Osteoblast (primary cell): Measurements from ENCODE around the gene CACNA1C. TPM values are rescaled to one million over a fixed set of nuclear protein-coding genes. Genes with fewer than 3 reads are reported as not detected.

Experiments
- DNase-seq: peaks from one replicate; pipeline ENCODE4 v3.0.0; 2011; ENCODE audit warnings: low spot score, mixed read lengths; ENCODE audit not compliant: insufficient read length; ENCODE audit errors: missing footprints
- H2AFZ ChIP-seq: 2 replicates; pipeline ENCODE4 v1.6.0; 2011; ENCODE audit warnings: mild to moderate bottlenecking, low read length
- H3K27ac ChIP-seq: 2 replicates; pipeline ENCODE4 v1.5.1; 2011; ENCODE audit warnings: mild to moderate bottlenecking, low read depth, low read length, moderate library complexity
- H3K27me3 ChIP-seq: 2 replicates; pipeline ENCODE4 v1.6.0; 2012; ENCODE audit warnings: mild to moderate bottlenecking, control low read depth, inconsistent platforms, low read length, moderate library complexity; ENCODE audit not compliant: insufficient read depth
- H3K36me3 ChIP-seq: 2 replicates; pipeline ENCODE4 v1.5.1; 2011; ENCODE audit warnings: mild to moderate bottlenecking, low read length, control low read depth, moderate library complexity; ENCODE audit not compliant: insufficient read depth
- H3K4me1 ChIP-seq: 2 replicates; pipeline ENCODE4 v1.5.1; 2011; ENCODE audit warnings: mild to moderate bottlenecking, low read length, control low read depth, moderate library complexity; ENCODE audit not compliant: insufficient read depth
- H3K4me2 ChIP-seq: 2 replicates; pipeline ENCODE4 v1.6.0; 2011; ENCODE audit warnings: mild to moderate bottlenecking, low read length; ENCODE audit not compliant: insufficient read depth
- H3K4me3 ChIP-seq: fragments of 200-600 bp; sonication (generic); 3 replicates; pipeline ENCODE4 v1.5.1; 2012; ENCODE audit warnings: mild to moderate bottlenecking, low read length, inconsistent platforms; ENCODE audit not compliant: insufficient read depth
- H3K79me2 ChIP-seq: 2 replicates; pipeline ENCODE4 v1.6.0; 2012; ENCODE audit warnings: mild to moderate bottlenecking, low read length, control low read depth, inconsistent platforms; ENCODE audit not compliant: insufficient read depth
- H3K9me3 ChIP-seq: 2 replicates; pipeline ENCODE4 v1.5.1; 2011; ENCODE audit warnings: low read depth, low read length, control low read depth
- H4K20me1 ChIP-seq: 2 replicates; pipeline ENCODE4 v1.6.0; 2012; ENCODE audit warnings: mild to moderate bottlenecking, low read length, control low read depth; ENCODE audit not compliant: insufficient read depth
- total RNA-seq: library from RNA; depleted of rRNA; stranded (reverse); fragments of >200 nt; gene quantifications from 2 replicates; pipeline ENCODE4 v1.2.3, GENCODE V29; 2012
- TF ChIP-seq, protein P1 (sequence below): IDR thresholded peaks from 2 replicates; pipeline ENCODE4 v1.5.1; 2011; ENCODE audit warnings: mild to moderate bottlenecking, low read depth, low read length, moderate library complexity; ENCODE audit errors: extremely low read depth

Gene CACNA1C
- total RNA-seq, 1 donor: 19.2 TPM

DNA sequence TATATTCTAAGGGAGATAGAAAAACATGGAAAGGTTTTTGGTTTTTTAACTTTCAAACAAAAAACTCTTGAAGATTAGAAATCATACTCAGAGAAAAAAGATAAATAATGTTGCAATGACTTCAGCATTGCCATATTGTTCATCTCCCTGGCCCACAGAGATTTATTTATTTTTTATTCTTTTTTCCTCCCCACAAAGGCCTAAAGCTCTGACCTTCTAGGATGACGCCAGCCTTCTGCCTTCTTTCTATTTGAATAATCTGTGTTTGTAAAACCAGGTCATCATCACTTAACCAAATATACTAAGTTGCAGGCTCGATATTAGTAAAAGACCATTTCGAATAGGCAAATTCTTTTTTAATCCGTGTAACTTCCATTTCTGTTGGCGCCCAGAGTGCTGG lies 44.1 kb upstream of the CACNA1C start:
- H3K27me3 ChIP-seq: no peaks in the 10 kb centered on the region
- TF ChIP-seq, protein P1, sequence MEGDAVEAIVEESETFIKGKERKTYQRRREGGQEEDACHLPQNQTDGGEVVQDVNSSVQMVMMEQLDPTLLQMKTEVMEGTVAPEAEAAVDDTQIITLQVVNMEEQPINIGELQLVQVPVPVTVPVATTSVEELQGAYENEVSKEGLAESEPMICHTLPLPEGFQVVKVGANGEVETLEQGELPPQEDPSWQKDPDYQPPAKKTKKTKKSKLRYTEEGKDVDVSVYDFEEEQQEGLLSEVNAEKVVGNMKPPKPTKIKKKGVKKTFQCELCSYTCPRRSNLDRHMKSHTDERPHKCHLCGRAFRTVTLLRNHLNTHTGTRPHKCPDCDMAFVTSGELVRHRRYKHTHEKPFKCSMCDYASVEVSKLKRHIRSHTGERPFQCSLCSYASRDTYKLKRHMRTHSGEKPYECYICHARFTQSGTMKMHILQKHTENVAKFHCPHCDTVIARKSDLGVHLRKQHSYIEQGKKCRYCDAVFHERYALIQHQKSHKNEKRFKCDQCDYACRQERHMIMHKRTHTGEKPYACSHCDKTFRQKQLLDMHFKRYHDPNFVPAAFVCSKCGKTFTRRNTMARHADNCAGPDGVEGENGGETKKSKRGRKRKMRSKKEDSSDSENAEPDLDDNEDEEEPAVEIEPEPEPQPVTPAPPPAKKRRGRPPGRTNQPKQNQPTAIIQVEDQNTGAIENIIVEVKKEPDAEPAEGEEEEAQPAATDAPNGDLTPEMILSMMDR: no peak
- H3K4me1 ChIP-seq: peaks cover 4% of the 10 kb centered on the region
- DNase-seq: no peak
- peaks cover 5% of the 10 kb centered on the region for H3K79me2 ChIP-seq
- H3K4me3 ChIP-seq: no peak overlapping the region
- H4K20me1 ChIP-seq: no peaks in the 10 kb centered on the region
- no peaks in the 10 kb centered on the region for H3K36me3 ChIP-seq
- H2AFZ ChIP-seq: no peak overlapping the region
- no peak overlapping the region for H3K4me2 ChIP-seq
- no peaks in the 10 kb centered on the region for H3K9me3 ChIP-seq
- no peak overlapping the region for H3K27ac ChIP-seq

DNA sequence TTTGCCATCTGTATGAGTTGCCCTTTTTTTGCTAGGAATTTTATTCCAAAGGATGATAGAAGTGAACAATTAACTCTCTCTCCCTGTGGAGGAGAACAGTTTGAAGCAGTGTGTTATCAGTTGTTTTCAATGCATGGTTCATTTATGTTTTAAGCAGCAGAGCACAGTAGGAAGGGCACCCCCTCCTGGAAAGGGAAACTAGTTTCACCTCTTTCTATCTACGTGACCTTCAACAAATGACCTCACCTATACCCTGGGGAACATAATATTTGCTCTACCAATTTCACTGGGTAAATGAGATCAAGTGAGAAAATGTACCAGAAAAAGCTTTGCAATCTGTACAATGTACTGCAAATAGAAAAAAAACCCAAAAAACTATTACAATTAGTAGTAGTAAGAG lies 43.2 kb upstream of the CACNA1C start:
- peaks cover 3% of the 10 kb centered on the region for H3K4me1 ChIP-seq
- H3K4me3 ChIP-seq: no peak overlapping the region
- no peak overlapping the region for H2AFZ ChIP-seq
- H3K27ac ChIP-seq: no peak overlapping the region
- H3K79me2 ChIP-seq: no peaks in the 10 kb centered on the region
- no peaks in the 10 kb centered on the region for H4K20me1 ChIP-seq
- TF ChIP-seq, protein P1: peak; percentile 23
- H3K9me3 ChIP-seq: no peaks in the 10 kb centered on the region
- no peak overlapping the region for H3K4me2 ChIP-seq
- no peaks in the 10 kb centered on the region for H3K27me3 ChIP-seq
- no peaks in the 10 kb centered on the region for H3K36me3 ChIP-seq
- no peak for DNase-seq

DNA sequence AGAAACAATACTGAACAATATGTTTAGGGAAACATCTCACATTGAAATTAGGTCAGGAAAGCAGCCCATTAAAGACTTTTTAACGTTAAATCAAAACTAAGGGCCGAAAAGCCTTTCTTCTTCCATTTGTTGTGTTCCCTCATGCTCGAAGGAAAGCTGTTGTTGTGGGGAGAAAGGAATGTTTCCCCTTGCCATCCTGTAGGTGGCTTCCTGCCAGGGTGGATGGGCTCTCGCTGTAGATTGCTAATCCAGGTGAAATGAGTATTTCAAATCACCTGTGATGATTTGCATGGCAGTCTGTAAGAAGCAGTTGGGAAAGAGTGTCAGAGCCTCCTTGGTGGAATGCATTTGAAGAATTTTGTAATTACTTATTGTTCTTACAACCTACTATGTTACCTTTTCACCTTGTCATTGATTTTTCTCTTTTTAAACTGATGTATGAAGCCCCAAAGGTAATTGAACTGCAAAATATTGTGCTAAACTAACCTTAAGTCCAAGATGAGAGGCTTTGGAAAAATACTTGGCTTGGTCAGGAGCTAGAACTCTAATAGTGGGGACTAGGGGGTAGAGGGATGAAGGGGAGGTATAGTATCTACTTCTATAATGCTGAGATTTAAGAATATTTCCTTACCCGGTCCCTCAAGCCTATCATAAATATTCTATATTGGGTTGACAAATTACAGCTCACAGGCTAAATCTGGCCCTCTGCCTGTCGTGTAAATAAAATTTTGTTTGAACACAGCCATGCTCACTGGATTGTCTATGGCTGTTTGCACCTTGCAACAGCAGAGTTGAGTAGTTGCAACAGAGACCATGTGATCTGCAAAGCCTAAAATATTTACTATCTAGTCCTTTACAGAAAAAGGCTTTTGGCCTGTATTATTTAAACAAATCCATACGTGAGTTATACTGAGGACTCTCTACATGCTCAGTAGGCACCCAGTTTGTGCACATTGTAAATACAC lies 40.9 kb upstream of the CACNA1C start:
- H3K4me1 ChIP-seq: no peaks in the 10 kb centered on the region
- no peaks in the 10 kb centered on the region for H4K20me1 ChIP-seq
- H3K27me3 ChIP-seq: no peaks in the 10 kb centered on the region
- no peaks in the 10 kb centered on the region for H3K79me2 ChIP-seq
- no peaks in the 10 kb centered on the region for H3K9me3 ChIP-seq
- DNase-seq: no peak
- H2AFZ ChIP-seq: no peak overlapping the region
- TF ChIP-seq, protein P1: no peak
- no peak overlapping the region for H3K4me2 ChIP-seq
- H3K27ac ChIP-seq: no peak overlapping the region
- H3K4me3 ChIP-seq: no peak overlapping the region
- no peaks in the 10 kb centered on the region for H3K36me3 ChIP-seq

DNA sequence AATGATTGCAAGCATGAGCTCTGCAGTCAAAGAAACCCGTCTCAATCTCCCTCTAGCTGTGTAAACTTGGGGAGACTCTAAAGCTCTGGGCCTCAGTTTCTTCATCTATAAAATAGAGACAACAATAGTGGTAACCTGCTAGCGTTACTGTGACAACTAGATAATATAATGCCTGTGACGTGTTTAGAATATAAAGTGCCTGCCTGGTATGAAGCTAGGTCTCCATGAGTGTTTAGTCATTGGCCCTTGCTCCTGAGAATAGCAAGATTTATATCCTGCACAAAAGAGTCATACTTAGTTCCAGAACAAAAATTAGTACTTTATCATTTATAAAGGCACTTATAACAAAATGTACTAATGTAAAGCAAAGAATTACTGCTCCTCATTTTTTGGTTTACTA lies 39.7 kb upstream of the CACNA1C start:
- H3K4me3 ChIP-seq: no peak overlapping the region
- no peaks in the 10 kb centered on the region for H4K20me1 ChIP-seq
- no peaks in the 10 kb centered on the region for H3K9me3 ChIP-seq
- no peaks in the 10 kb centered on the region for H3K79me2 ChIP-seq
- no peaks in the 10 kb centered on the region for H3K27me3 ChIP-seq
- H3K4me2 ChIP-seq: no peak overlapping the region
- no peak overlapping the region for H3K27ac ChIP-seq
- H2AFZ ChIP-seq: no peak overlapping the region
- H3K4me1 ChIP-seq: no peaks in the 10 kb centered on the region
- DNase-seq: no peak
- TF ChIP-seq, protein P1: no peak
- H3K36me3 ChIP-seq: no peaks in the 10 kb centered on the region
